ENCODE measurements around the gene CACNA1C. TPM values are rescaled to one million over a fixed set of nuclear protein-coding genes. Genes with fewer than 3 reads are reported as not detected.
"Not testable (repeated sequence)": the region's sequence is repeated elsewhere in the genome, so short reads cannot be mapped to it uniquely, and the experiment has no call there.

CACNA1C gene
- total RNA-seq, 1 donor from 2014 or later: 11.7 TPM

DNA sequence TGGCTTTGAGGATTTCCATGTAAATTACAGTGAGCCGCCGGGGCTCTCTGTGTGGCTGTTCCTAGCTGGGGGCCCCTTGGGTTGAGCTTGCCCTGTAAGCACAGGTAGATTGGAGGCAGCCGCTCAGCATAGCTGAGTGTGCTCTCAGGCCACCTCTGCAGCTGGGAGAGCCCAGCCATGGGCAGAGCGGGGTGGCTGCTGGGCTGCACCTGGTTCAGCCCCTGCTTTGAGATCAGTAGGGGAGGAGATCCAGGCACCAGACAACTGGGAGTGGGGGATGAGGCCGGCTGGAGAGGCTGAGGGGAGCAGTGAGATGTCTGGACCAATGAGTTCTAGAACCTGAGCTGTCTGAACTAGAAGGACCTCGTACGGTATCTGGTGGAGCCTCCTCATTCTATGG is 44.8 kb downstream of the CACNA1C start:
- no peak overlapping the region for H3K4me3 Mint-ChIP-seq (ENCODE audit: low read depth)
- TF ChIP-seq, protein P1, sequence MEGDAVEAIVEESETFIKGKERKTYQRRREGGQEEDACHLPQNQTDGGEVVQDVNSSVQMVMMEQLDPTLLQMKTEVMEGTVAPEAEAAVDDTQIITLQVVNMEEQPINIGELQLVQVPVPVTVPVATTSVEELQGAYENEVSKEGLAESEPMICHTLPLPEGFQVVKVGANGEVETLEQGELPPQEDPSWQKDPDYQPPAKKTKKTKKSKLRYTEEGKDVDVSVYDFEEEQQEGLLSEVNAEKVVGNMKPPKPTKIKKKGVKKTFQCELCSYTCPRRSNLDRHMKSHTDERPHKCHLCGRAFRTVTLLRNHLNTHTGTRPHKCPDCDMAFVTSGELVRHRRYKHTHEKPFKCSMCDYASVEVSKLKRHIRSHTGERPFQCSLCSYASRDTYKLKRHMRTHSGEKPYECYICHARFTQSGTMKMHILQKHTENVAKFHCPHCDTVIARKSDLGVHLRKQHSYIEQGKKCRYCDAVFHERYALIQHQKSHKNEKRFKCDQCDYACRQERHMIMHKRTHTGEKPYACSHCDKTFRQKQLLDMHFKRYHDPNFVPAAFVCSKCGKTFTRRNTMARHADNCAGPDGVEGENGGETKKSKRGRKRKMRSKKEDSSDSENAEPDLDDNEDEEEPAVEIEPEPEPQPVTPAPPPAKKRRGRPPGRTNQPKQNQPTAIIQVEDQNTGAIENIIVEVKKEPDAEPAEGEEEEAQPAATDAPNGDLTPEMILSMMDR (IDR thresholded peaks at IDR 0.05; ENCODE audit: unreplicated experiment): no peak
- H3K4me1 Mint-ChIP-seq (ENCODE audit: low read depth): peaks cover 5% of the 10 kb centered on the region
- H3K27me3 Mint-ChIP-seq: peaks cover 3% of the 10 kb centered on the region
- no peaks in the 10 kb centered on the region for H3K9me3 Mint-ChIP-seq (ENCODE audit: low read depth)
- H3K36me3 Mint-ChIP-seq (ENCODE audit: insufficient read depth): no peaks in the 10 kb centered on the region
- H3K27ac Mint-ChIP-seq: no peak overlapping the region
- no peak for DNase-seq (ENCODE audit: low spot score, unreplicated experiment)

DNA sequence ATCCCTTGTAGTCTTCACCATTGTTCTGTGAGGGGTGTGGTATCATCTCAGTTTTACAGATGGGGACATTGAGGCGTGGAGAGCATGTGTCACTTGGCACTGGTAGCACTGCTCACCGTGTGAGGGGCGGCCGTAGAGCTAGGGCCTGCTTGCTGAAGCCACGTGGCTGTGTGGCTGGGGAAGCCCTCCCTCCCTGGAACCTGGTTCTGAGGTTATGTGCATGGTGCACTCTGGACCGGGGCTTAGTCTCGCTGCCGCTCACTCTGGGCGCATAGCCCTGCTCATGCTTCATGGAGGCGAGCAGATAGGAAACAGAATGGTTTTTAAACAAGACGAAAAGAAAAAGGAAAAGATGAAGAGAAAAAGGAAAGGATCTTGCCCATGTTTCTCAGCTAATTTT is 46.1 kb downstream of the CACNA1C start:
- no peaks in the 10 kb centered on the region for H3K9me3 Mint-ChIP-seq (ENCODE audit: low read depth)
- H3K27ac Mint-ChIP-seq: no peak overlapping the region
- peaks cover 5% of the 10 kb centered on the region for H3K4me1 Mint-ChIP-seq (ENCODE audit: low read depth)
- TF ChIP-seq, protein P1 (IDR thresholded peaks at IDR 0.05; ENCODE audit: unreplicated experiment): no peak
- no peak for DNase-seq (ENCODE audit: low spot score, unreplicated experiment)
- H3K4me3 Mint-ChIP-seq (ENCODE audit: low read depth): no peak overlapping the region
- H3K36me3 Mint-ChIP-seq (ENCODE audit: insufficient read depth): no peaks in the 10 kb centered on the region
- H3K27me3 Mint-ChIP-seq: peaks cover 3% of the 10 kb centered on the region

DNA sequence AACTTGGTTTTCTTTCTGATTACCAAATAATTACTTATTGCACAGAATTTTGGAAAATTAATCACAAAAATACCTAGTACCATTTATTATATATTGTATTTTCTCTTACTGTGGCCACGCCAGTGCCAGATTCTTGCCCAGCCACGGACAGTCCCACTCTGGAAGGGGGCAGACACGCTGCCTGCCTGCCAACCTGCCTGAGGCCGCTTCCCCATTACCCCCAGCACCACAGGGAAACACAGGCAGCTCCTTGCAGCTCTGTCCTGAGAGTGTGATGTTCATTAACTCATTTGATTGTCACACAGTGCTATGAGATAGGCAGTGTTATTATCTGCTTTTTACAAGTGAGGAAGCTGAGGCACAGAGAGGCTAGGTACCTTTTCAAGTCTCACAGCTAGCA is 46.8 kb downstream of the CACNA1C start:
- Mint-ChIP-seq H3K36me3 (ENCODE audit: insufficient read depth) (no peaks in the 10 kb centered on the region), H3K9me3 (ENCODE audit: low read depth) (no peaks in the 10 kb centered on the region), H3K27me3 (peaks cover 3% of the 10 kb centered on the region), H3K27ac (no peak overlapping the region), H3K4me3 (ENCODE audit: low read depth) (no peak overlapping the region), H3K4me1 (ENCODE audit: low read depth) (peaks cover 7% of the 10 kb centered on the region)
- DNase-seq (ENCODE audit: low spot score, unreplicated experiment): no peak
- TF ChIP-seq, protein P1 (IDR thresholded peaks at IDR 0.05; ENCODE audit: unreplicated experiment): no peak

DNA sequence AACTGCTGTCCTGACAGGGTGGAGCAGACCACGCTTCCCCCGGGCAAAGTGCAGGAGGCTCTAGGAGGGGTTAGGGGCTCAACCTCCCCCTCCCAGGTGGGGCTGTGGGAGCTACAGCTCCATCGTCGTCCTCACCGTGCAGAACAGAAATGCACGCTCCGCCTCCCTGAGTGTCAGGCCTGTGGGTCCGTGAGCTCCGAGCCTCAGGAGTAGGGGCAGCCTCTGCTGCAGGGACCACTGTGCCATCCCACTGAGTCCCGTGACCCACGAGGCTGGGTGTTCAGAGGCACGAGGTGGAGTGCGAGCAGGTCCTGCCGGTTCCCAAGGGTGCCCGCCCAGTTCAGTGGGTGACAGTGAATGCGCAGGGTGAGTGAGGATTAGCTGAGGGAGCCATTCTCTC is 48.6 kb downstream of the CACNA1C start:
- Mint-ChIP-seq H3K9me3 (ENCODE audit: low read depth) (no peaks in the 10 kb centered on the region), H3K4me3 (ENCODE audit: low read depth) (no peak overlapping the region), H3K36me3 (ENCODE audit: insufficient read depth) (no peaks in the 10 kb centered on the region), H3K4me1 (ENCODE audit: low read depth) (peaks cover 9% of the 10 kb centered on the region), H3K27ac (no peak overlapping the region), H3K27me3 (no peaks in the 10 kb centered on the region)
- TF ChIP-seq, protein P1 (IDR thresholded peaks at IDR 0.05; ENCODE audit: unreplicated experiment): no peak
- no peak for DNase-seq (ENCODE audit: low spot score, unreplicated experiment)

DNA sequence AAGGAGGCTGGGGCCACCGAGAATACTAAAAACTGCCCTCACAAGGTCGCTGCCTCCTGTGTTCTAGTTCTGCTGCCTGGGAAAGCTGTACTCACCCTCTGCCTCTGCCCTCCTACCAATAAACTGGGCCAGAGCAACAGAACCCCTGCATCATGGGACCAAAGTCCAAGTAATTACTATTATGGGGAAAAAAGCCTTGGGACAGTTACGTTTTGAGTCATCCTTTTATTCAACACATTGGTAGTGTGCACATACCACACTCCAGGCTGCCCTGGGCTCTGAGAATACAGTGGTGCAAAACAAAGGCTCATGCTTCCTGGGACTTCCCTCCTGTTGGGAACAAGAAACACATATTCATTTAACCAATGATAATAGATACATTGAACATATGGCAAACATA is 49.0 kb downstream of the CACNA1C start:
- TF ChIP-seq, protein P1 (IDR thresholded peaks at IDR 0.05; ENCODE audit: unreplicated experiment): no peak
- Mint-ChIP-seq H3K27ac (no peak overlapping the region), H3K9me3 (ENCODE audit: low read depth) (no peaks in the 10 kb centered on the region), H3K36me3 (ENCODE audit: insufficient read depth) (no peaks in the 10 kb centered on the region), H3K4me3 (ENCODE audit: low read depth) (no peak overlapping the region), H3K4me1 (ENCODE audit: low read depth) (peaks cover 9% of the 10 kb centered on the region), H3K27me3 (no peaks in the 10 kb centered on the region)
- DNase-seq (ENCODE audit: low spot score, unreplicated experiment): no peak

DNA sequence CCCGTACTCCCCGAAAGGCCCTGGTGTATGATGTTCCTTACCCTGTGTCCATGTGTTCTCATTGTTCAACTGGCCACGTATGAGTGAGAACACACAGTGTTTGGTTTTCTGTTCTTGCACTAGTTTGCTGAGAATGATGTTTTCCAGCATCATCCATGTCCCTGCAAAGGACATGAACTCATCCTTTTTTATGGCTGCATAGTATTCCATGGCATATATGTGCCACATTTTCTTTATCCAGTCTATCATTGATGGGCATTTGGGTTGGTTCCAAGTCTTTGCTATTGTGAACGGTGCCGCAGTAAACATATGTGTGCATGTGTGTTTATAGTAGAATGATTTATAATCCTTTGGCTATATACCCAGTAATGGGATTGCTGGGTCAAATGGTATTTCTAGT is 49.9 kb downstream of the CACNA1C start:
- H3K4me3 Mint-ChIP-seq (ENCODE audit: low read depth); H3K36me3 Mint-ChIP-seq (ENCODE audit: insufficient read depth); DNase-seq (ENCODE audit: low spot score, unreplicated experiment); H3K9me3 Mint-ChIP-seq (ENCODE audit: low read depth); H3K27me3 Mint-ChIP-seq; H3K27ac Mint-ChIP-seq; H3K4me1 Mint-ChIP-seq (ENCODE audit: low read depth): not testable (repeated sequence)

DNA sequence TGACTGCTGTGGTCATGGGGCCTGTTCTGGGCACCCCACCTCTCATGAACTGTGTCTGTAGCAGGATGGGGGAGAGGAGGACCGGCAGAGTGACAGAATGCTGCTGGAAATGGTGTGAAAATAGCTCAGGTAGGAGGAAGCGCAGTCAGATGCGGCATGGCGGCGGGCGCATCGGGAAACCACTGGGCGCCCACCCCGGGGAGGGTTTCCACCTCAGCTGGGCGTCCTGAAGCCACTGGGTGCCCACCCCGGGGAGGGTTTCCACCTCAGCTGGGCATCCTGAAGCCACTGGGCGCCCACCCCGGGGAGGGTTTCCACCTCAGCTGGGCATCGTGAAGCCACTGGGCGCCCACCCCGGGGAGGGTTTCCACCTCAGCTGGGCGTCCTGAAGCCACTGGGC is 52.6 kb downstream of the CACNA1C start:
- H3K4me3 Mint-ChIP-seq (ENCODE audit: low read depth); H3K4me1 Mint-ChIP-seq (ENCODE audit: low read depth); DNase-seq (ENCODE audit: low spot score, unreplicated experiment); H3K27me3 Mint-ChIP-seq; H3K36me3 Mint-ChIP-seq (ENCODE audit: insufficient read depth); H3K9me3 Mint-ChIP-seq (ENCODE audit: low read depth): not testable (repeated sequence)
- H3K27ac Mint-ChIP-seq: peak overlapping the region; percentile 59

Measured in progenitor cell of endocrine pancreas (in vitro differentiated cells).